Psoas muscle (tissue), 8 donors: ENCODE results near the gene FAM83F. TPM values are rescaled to one million over a fixed set of nuclear protein-coding genes. Genes with fewer than 3 reads are reported as not detected.
A peak's percentile ranks its signal among the peaks of the same experiment; 100 is the strongest.

Source experiments
- ATAC-seq, 4 donors: fragments of 200-7000 bp; cut with Tn5 transposase; one replicate each; pipeline ENCODE4 v1.9.1; 2020; ENCODE audit warnings: moderate library complexity in 3 of 4, mild to moderate bottlenecking in 2 of 4
- DNase-seq, 2 donors: peaks; one replicate each; pipeline ENCODE4 v3.0.0-alpha.2; 2020
- H3K27ac ChIP-seq: fragments of 200-600 bp; one replicate; pipeline ENCODE4 v1.8.0; 2022
- H3K27me3 ChIP-seq, 3 donors: fragments of 200-600 bp in 1 of 3; one replicate each; pipeline versions ENCODE4 v1.6.1 to v1.8.0; 2013 to 2022; ENCODE audit warnings: low read length in 2 of 3, mild to moderate bottlenecking in 2 of 3, moderate library complexity in 1 of 3; ENCODE audit not compliant: insufficient read depth in 3 of 3
- H3K36me3 ChIP-seq, 2 donors: fragments of 200-600 bp in 1 of 2; one replicate each; pipeline versions ENCODE4 v1.6.1 to v1.8.0; 2013 to 2022; ENCODE audit warnings: low read depth in 1 of 2, mild to moderate bottlenecking in 1 of 2, moderate library complexity in 1 of 2; ENCODE audit not compliant: insufficient read depth in 1 of 2
- H3K4me1 ChIP-seq: fragments of 200-600 bp; one replicate; pipeline ENCODE4 v1.8.0; 2022
- H3K4me3 ChIP-seq: fragments of 200-600 bp; one replicate; pipeline ENCODE4 v1.8.0; 2022; ENCODE audit warnings: mild to moderate bottlenecking
- H3K9me3 ChIP-seq: fragments of 200-600 bp; one replicate; pipeline ENCODE4 v1.8.0; 2022
- CTCF ChIP-seq: fragments of 200-600 bp; IDR thresholded peaks from one replicate; pipeline ENCODE4 v1.8.0; 2022; ENCODE audit warnings: antibody characterized with exemption
- WGBS, 3 donors: extraction: QIAGEN DNeasy Blood & Tissue Kit; methylation state at CpG; one replicate each; pipeline versions ENCODE4 v1.1.6 to v1.1.7; 2013; 5-methylcytosine and 5-hydroxymethylcytosine counted together
- intact Hi-C, 2 donors: fragments of 100-400 bp; cut with DNase I; formaldehyde crosslinking; loops; one replicate each; pipeline versions ENCODE4 v1.11.0 to v1.14.2; 2022
- polyA plus RNA-seq, 3 donors: library from polyadenylated mRNA; stranded (reverse); fragments of 200-250 nt; gene quantifications; one replicate each; pipeline ENCODE4 v1.2.3, GENCODE V29; 2013
- total RNA-seq, 4 donors: library from RNA; stranded (reverse); fragmentation: NEBNext Ultra II Directional in 2 of 4; extraction: Animal tissue kit (Norgen Biotek cat#: 25700) in 2 of 4; gene quantifications; one replicate each; pipeline versions ENCODE4 v1.2.1 to v1.2.4, GENCODE V29; 2021 to 2023
- donor health status: healthy with polysubstance abuse.
- donor health status: DM: no; HTN: no; CAD: no; lungs with moderate emphysema.
- donor health status: Bipolar disorder and iron deficiency.
- donor health status: healthy.
- donor health status: DM: yes; HTN: yes; CAD: no.
- donor health status: DM: no; HTN: no; CAD: no.
- donor health status: DM: no; HTN: no; CAD: no.
- donor health status: DM: yes; HTN: yes; CAD: no.

Gene FAM83F
- total and polyA plus RNA-seq, 7 donors = under 0.01 to 0.10 (median 0.03) TPM; not detected in 1

DNA sequence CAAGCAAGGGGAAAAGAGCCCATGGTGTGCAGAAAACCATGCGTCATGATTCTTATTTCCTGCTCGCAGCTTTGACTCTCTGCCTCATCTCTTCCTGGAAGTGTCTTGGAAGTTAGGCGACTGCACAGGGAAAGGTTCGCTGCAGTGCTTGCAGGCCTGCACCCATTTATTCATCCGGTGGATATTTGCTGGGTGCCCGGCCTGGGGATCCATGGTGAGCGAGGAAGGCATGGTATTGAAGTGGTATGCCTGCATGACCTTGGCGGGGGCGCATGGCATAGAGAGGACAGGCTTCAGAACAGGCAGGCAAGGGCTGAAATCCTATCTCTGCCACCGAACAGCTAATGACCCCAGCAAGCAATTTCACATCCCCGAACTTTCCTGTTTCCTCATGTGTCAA is 40.6 kb downstream of the FAM83F start:
- no peaks in the 10 kb centered on the region for H3K36me3 ChIP-seq
- intact Hi-C loops = no loop called here
- H3K4me1 ChIP-seq = peaks cover 2% of the 10 kb centered on the region
- ATAC-seq (no peak), DNase-seq (no peak)
- WGBS, 3 donors = 88 to 93% (median 91%) methylated on average over 11 of the region's 11 CpGs
- H3K9me3 ChIP-seq = no peaks in the 10 kb centered on the region
- H3K27ac ChIP-seq = no peak overlapping the region
- TF ChIP-seq CTCF = no peak
- no peaks in the 10 kb centered on the region for H3K27me3 ChIP-seq
- no peak overlapping the region for H3K4me3 ChIP-seq

DNA sequence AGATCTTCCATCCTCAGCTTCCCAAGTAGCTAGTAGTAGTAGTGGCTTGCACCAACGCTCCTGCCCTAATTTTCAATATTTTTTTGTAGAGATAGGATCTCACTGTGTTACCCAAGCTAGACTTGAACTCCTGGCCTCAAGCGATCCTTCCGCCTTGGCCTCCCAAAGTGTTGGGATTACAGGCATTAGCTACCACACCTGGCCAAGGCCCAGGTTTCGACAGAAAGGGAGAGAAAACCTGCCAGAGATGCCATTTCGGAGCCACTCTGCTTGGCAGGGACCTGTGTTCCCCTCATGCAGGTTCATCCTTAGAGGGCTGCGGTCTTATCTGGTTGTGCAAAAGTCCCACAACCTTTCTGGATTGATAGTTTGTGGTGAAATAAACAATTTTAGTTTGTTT is 41.4 kb downstream of the FAM83F start:
- DNase-seq (no peak), ATAC-seq (no peak)
- H3K4me3 ChIP-seq = no peak overlapping the region
- TF ChIP-seq CTCF = no peak
- H3K4me1 ChIP-seq = peaks cover 10% of the 10 kb centered on the region
- WGBS, 3 donors = 73 to 80% (median 79%) methylated on average over 6 of the region's 6 CpGs
- intact Hi-C loops = loop anchor here in 1 of 2 donors (2.0 kb wide), 1 partner anchor 501 kb away; no protein-coding TSS in a partner anchor
- H3K27ac ChIP-seq = no peak overlapping the region
- H3K27me3 ChIP-seq = no peaks in the 10 kb centered on the region
- H3K9me3 ChIP-seq = no peaks in the 10 kb centered on the region
- H3K36me3 ChIP-seq = no peaks in the 10 kb centered on the region

DNA sequence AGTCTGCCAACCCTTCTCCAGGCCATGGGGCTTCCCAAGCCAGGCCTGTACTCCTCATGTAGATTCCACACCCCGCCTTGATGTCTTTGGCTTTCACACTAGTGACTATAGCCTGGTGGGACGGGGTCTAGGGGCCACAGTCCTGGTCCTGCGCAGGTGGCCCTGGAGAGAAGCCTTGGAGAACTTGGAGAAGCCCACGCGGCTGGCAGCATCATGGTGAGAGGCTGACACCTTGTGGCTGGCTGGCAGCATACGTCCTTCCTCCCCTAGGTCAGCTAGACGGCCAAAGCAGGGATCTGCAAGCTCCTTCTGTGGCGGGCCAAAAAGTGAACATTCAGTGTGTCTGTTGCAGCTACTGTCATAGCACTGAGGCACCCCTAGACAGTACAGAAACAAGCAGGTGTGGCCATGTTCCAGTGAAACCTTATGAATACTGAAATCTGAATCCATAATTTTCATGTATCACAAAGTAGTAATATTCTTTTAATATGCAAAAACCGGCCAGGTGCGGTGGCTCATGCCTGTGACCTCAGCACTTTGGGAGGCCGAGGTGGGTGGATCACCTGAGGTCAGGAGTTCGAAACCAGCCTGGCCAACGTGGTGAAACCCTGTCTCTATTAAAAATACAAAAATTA is 42.0 kb downstream of the FAM83F start:
- intact Hi-C loops = loop anchor here in 1 of 2 donors (2.0 kb wide), 1 partner anchor 502 kb away; no protein-coding TSS in a partner anchor

DNA sequence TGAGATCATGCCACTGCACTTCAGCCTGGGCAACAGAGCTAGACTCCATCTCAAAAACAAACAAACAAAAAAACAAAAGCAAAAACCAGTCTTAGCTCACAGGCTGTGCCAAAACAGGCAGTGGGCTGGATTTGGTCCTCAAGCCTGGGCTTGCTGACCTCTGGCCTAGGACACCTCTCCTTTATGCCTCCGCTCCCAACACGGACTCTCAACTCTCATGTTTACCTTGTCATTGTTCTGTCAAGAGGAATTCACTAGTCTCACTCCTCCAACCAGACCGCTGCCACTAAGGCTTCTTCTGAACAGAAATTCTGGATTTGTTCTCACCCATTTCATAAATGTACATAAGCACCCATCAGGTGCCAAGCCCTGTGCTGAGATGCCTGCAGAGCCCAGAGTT is 42.6 kb downstream of the FAM83F start:
- peaks cover 18% of the 10 kb centered on the region for H3K4me1 ChIP-seq

More for the DNA sequence above, 42.0 kb downstream of the FAM83F start:
- no peaks in the 10 kb centered on the region for H3K36me3 ChIP-seq
- no peak overlapping the region for H3K4me3 ChIP-seq
- H3K27me3 ChIP-seq = no peaks in the 10 kb centered on the region
- WGBS, 3 donors = 29 to 32% (median 31%) methylated on average over 13 of the region's 13 CpGs
- ATAC-seq = peak; percentile 79 to 88 (median 83)
- no peak overlapping the region for H3K27ac ChIP-seq
- peak; percentile 63 for TF ChIP-seq CTCF
- peak; percentile 54 to 77 for DNase-seq
- H3K4me1 ChIP-seq = peaks cover 16% of the 10 kb centered on the region
- no peaks in the 10 kb centered on the region for H3K9me3 ChIP-seq

More for the DNA sequence above, 42.6 kb downstream of the FAM83F start:
- no peak overlapping the region for H3K4me3 ChIP-seq
- intact Hi-C loops = loop anchor here in 1 of 2 donors (2.0 kb wide), 1 partner anchor 503 kb away; no protein-coding TSS in a partner anchor
- H3K27me3 ChIP-seq = no peaks in the 10 kb centered on the region
- no peaks in the 10 kb centered on the region for H3K36me3 ChIP-seq
- no peaks in the 10 kb centered on the region for H3K9me3 ChIP-seq
- DNase-seq (no peak), ATAC-seq (no peak)
- H3K27ac ChIP-seq = no peak overlapping the region
- TF ChIP-seq CTCF = no peak
- WGBS, 3 donors = 88 to 97% (median 92%) methylated on average over 3 of the region's 3 CpGs
